GM18526 (cell line): ENCODE measurements around the gene TNP1.

Source experiments
- POLR2A ChIP-seq: IDR thresholded peaks from 3 replicates; pipeline ENCODE4 v1.6.1; 2011; ENCODE audit not compliant: insufficient read length; ENCODE audit errors: extremely low read depth

The TNP1 gene

DNA sequence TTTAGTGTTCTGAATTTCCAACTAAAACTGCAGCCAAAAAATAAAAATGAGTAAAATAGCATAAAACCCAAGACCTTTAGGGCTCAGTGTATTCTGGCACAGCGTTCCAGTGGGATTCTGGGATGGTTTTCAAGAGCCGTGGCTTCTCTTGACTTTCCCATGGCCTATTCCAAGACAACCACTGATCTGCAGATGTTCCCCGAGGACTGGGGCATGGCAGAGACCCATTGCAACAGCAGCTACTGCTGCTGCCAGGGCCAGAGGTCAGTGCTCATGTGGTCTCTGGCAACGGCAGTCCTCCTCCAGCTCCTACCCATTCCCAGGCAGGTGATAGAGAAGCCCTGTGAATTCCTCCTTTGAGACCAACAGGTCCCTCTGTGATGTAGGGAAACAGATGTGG is 26.8 kb downstream of the TNP1 start:
- TF ChIP-seq POLR2A = no peak

DNA sequence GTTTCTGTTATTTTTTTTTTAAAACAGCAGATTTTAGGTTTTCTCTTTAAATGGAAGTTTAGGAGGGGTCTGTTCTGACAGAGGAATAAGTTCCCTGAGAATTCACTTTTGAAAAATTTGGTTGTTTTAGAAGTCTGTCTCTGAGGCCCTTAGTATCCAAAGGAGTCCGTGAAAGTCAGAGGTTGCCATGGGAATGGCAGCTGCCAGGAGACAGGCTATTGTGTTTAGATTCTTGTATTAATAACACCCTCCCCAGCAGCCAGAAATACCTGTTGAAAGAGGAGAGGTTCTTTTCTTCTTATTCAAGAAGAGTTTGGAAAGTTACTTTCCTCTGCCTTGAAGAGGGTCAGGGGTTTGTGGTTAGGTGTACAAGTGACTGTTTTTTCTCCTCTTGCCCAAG is 29.5 kb downstream of the TNP1 start:
- TF ChIP-seq POLR2A = no peak

DNA sequence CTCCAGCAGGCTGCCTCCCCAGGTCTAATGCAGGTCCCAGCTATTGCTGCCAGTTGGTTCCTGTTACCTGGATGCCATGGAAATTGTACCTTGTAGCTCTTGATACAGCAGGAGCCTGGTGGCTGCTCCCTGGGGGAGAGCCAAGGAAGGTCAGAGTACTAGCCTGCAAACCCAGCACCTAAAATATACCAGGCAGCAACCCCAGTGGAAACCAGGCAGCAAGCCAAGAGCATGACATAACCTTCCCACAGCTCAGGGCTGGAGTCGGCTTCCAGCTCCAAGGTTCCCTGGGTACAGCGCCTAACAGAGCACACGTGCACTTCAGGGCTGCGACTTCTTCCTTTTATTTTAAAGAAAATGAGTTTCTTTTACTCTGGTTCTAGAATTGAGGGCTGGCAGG is 30.3 kb downstream of the TNP1 start:
- TF ChIP-seq POLR2A = no peak

DNA sequence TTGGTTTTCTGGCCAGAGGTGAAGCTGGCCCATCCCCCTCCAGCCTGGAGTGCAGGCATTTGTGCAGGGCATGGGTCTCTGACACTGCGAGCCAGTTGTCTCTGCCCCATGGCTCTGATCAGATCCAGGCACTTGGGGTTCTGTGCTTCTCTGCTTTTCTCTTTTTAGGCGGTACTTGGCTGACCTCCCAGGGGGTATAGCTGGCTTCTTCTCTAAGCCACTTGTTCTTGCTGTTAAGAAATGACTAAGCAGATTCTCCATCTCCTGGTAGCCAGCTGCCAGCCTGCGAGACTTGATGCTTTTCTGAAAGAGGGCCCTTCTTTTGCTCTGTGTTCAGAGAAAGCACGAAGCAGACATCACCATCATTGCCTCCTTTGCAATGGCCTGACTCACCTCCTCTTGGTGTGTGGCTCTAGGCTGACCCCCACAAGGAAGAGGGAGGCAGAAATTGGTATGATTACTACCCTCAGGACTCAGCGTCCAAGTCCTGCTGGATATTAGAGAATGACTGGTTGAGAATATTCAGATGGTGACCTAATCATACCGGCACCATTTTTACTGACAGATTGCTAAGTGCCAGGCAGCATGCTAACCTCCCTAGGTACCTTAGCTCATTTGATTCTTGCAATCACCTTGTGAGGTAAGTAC is 32.7 kb downstream of the TNP1 start:
- no peak for TF ChIP-seq POLR2A

DNA sequence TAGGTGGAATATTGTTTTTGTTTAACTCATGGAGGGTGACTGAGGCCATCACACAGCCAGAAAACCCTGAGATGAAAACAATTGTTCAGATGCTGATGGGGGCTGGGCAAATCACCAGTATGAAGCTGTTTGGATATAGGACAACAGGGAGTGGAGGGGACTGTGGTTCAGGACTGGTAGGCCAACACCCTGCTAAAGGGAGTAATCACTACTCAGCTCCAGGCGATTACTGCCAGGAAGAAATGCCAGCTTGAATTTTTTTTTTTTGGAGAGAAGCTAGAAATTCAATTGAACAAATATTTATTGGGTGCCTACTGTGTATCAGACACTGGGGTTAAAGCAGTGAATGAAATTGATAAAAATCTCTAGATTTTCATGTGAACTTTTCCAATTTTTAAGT is 37.4 kb downstream of the TNP1 start:
- TF ChIP-seq POLR2A = no peak

DNA sequence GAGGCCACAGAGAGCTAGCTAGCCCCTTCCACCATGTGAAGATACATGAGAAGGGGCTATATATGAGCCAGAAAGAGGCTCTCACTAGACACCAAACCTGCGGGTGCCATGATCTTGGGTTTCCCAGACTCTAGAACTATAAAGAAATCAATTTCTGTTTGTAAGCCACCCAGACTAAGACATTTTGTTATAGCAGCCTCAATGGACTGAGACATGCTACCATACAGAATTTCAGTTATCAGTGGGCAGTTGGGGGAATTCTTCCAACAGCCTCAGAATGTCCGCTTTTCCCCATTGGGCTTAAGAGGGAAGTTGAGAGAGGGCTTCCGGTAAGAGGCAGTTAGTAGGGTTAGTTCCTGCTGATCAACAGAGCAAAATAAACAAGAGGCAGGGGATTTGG is 39.2 kb downstream of the TNP1 start:
- no peak for TF ChIP-seq POLR2A

DNA sequence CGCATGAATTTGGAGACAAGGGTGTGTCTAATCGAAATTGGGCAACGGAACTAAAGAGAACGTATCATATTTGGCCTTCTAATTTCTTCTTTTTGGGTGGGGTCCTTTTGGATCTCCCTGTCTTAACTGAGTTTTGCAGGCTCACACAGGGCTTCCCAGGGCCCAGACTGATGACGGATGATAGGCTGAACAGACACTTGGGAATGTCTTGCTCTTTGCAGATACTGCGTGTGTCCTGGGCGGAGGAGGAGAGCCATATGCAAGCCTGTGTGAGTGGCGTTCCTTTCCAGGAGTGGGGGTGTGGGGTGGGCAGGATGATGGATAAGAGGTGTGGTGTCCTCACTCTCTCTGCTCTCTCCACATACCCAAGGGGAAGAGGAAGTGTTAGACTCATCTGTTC is 40.1 kb downstream of the TNP1 start:
- no peak for TF ChIP-seq POLR2A

DNA sequence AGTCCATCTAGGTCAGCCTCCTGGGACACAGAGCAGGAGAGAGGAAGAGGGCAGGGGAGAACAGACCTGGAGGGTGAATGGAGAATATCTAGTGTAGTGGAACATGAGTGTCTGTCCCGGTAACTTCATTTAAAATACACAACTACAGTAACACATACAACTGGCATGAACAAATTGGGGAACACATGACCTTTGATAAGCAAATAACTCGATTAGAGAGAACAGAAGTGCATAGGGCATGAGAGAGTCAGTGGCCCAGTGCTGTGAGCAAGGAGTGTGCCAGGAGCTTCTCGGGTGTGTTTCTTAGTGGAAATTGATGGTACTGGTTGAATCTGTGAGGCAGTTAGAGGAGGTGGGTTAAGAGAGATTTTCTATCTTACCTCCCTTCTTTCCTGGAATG is 40.8 kb downstream of the TNP1 start:
- no peak for TF ChIP-seq POLR2A

DNA sequence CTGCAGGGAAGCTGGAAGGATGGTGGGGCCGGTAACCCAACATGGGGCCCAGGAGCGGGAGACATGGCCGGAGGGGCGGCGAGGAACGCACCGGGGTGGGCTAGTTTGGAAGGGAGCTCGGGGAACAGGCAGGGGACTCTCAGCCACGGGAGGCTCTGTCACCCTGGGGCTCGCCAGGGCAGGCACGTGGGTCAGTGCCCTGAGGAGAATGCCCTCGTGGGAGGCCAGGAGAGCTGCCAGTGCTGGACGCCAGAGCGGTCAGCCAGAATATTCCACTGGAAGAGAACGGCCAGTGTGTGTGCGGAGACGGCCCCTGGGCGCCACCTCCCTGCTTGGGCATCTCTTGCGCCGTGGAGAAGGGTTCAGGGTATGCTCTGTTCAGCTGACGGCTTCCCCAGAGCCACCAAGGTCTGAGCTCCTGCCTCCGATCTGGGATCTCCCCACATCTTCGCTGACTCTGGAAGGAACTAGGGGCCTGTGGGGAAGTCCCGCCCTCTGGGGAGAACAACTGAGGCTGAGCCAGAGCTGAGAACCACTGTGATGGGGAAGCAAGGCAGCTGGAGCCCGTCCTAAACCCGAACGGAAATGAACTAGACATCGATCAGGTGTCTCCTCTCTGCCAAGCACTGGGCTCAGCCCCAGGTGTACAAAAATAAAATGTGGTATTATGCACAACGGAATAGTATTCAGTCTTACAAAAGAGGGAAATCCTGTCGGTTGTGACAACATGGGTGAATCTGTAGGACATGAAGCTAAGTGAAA is 49.3 kb downstream of the TNP1 start:
- no peak for TF ChIP-seq POLR2A
